Fibroblast of skin of left biceps (primary cell): Measurements from ENCODE around the gene SPINT2.
"Not testable (repeated sequence)": the region's sequence is repeated elsewhere in the genome, so short reads cannot be mapped to it uniquely, and the experiment has no call there.

Source experiments
- DNase-seq, 2 experiments: peaks; one replicate each; pipeline ENCODE4 v3.0.0-alpha.2; 2013; ENCODE audit warnings: low read depth in 2 of 2

Gene SPINT2

GRCh38 chr19:38239816-38240215 lies 24.6 kb upstream of the SPINT2 start:
- no peak for DNase-seq

- DNase-seq: no peak
Measured at GRCh38 chr19:38243279-38243673, 21.1 kb upstream of the SPINT2 start.

- no peak for DNase-seq
Measured at GRCh38 chr19:38245826-38246498, 18.4 kb upstream of the SPINT2 start.

- DNase-seq: no peak
Measured at GRCh38 chr19:38247126-38247525, 17.2 kb upstream of the SPINT2 start.

GRCh38 chr19:38247734-38248268 lies 16.6 kb upstream of the SPINT2 start:
- no peak for DNase-seq

- DNase-seq: no peak
Measured at GRCh38 chr19:38248421-38248820, 16.0 kb upstream of the SPINT2 start.

GRCh38 chr19:38250428-38250820 lies 13.9 kb upstream of the SPINT2 start:
- no peak for DNase-seq

GRCh38 chr19:38250821-38251563 lies 13.4 kb upstream of the SPINT2 start:
- no peak for DNase-seq

GRCh38 chr19:38251564-38252051 lies 12.8 kb upstream of the SPINT2 start:
- no peak for DNase-seq

GRCh38 chr19:38252385-38252784 lies 12.0 kb upstream of the SPINT2 start:
- DNase-seq: no peak

GRCh38 chr19:38252941-38253691 lies 11.3 kb upstream of the SPINT2 start:
- no peak for DNase-seq

GRCh38 chr19:38253788-38254187 lies 10.6 kb upstream of the SPINT2 start:
- DNase-seq: no peak

GRCh38 chr19:38255383-38256014 lies 8.9 kb upstream of the SPINT2 start:
- no peak for DNase-seq

GRCh38 chr19:38261942-38262341 lies 2.4 kb upstream of the SPINT2 start:
- DNase-seq: not testable (repeated sequence)

GRCh38 chr19:38262585-38263268 lies 1.6 kb upstream of the SPINT2 start:
- DNase-seq: no peak

GRCh38 chr19:38263689-38264485 lies 486 bp upstream of the SPINT2 start:
- DNase-seq: no peak

- no peak for DNase-seq
Measured at GRCh38 chr19:38265213-38265861, 964 bp downstream of the SPINT2 start.

GRCh38 chr19:38265921-38266429 lies 1.6 kb downstream of the SPINT2 start:
- DNase-seq: no peak

GRCh38 chr19:38266981-38267597 lies 2.7 kb downstream of the SPINT2 start:
- DNase-seq: no peak
